Measurements from ENCODE around the gene PCYOX1L.

Gene PCYOX1L

GRCh38 chr5:149357370-149358293 lies at the start of gene PCYOX1L:
TSS of gene PCYOX1L (plus strand) at chr5:149358046. CDS start at chr5:149358069, 23 bp downstream.
- FAIRE-seq = no peak

- no peak for FAIRE-seq
Observed at GRCh38 chr5:149309354-149309753, 48.5 kb upstream of the PCYOX1L start.

GRCh38 chr5:149310488-149310887 lies 47.4 kb upstream of the PCYOX1L start:
- no peak for FAIRE-seq

GRCh38 chr5:149310947-149311658 lies 46.7 kb upstream of the PCYOX1L start:
- FAIRE-seq = no peak

- no peak for FAIRE-seq
Observed at GRCh38 chr5:149313151-149313841, 44.5 kb upstream of the PCYOX1L start.

- FAIRE-seq = no peak
Observed at GRCh38 chr5:149314571-149315111, 43.2 kb upstream of the PCYOX1L start.

GRCh38 chr5:149315753-149316152 lies 42.1 kb upstream of the PCYOX1L start:
- FAIRE-seq = no peak

GRCh38 chr5:149317281-149318048 lies 40.4 kb upstream of the PCYOX1L start:
- FAIRE-seq = peak; percentile 89

- FAIRE-seq = no peak
Observed at GRCh38 chr5:149319174-149319573, 38.7 kb upstream of the PCYOX1L start.

GRCh38 chr5:149320791-149321330 lies 37.0 kb upstream of the PCYOX1L start:
- peak; percentile 18 for FAIRE-seq

GRCh38 chr5:149322518-149322917 lies 35.3 kb upstream of the PCYOX1L start:
- FAIRE-seq = no peak

GRCh38 chr5:149323210-149323609 lies 34.6 kb upstream of the PCYOX1L start:
- FAIRE-seq = no peak

- FAIRE-seq = no peak
Observed at GRCh38 chr5:149323621-149324205, 34.1 kb upstream of the PCYOX1L start.

- FAIRE-seq = no peak
Observed at GRCh38 chr5:149324641-149325040, 33.2 kb upstream of the PCYOX1L start.

- no peak for FAIRE-seq
Observed at GRCh38 chr5:149325166-149325735, 32.6 kb upstream of the PCYOX1L start.

- no peak for FAIRE-seq
Observed at GRCh38 chr5:149325894-149326293, 32.0 kb upstream of the PCYOX1L start.

GRCh38 chr5:149326611-149327010 lies 31.2 kb upstream of the PCYOX1L start:
- no peak for FAIRE-seq

GRCh38 chr5:149328177-149328576 lies 29.7 kb upstream of the PCYOX1L start:
- FAIRE-seq = no peak

GRCh38 chr5:149333711-149334443 lies 24.0 kb upstream of the PCYOX1L start:
- no peak for FAIRE-seq

GRCh38 chr5:149337736-149338135 lies 20.1 kb upstream of the PCYOX1L start:
- no peak for FAIRE-seq
